Measurements from ENCODE around the gene CX3CL1. TPM values are rescaled to one million over a fixed set of nuclear protein-coding genes. Genes with fewer than 3 reads are reported as not detected.
A peak's percentile ranks its signal among the peaks of the same experiment; 100 is the strongest.

CX3CL1 gene
- total and polyA plus RNA-seq, 2 of the 13 experiments (the other 11 are each of a cell fraction or from before 2014, with no cell fraction given) = 57.3 to 60.8 TPM

DNA sequence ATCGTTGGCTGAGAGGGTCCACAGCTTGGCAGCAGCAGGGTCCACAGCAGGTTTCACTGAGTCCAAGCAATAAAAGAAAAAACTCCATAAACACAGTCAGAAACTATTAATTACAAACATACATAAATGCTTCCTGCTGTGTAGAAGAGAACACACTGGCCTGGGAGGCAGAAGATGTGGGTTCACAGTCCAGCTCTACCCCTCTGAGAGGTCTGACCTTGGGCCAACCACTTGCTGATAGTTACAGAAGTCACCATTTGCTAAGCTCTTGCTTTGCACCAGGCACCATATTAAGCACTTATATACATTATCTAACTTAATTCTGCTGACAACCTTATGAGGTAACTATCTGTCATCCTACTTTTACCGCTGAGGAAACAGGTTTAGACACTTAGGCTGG is 60.2 kb downstream of the CX3CL1 start (continued):
- TF ChIP-seq, protein P1, sequence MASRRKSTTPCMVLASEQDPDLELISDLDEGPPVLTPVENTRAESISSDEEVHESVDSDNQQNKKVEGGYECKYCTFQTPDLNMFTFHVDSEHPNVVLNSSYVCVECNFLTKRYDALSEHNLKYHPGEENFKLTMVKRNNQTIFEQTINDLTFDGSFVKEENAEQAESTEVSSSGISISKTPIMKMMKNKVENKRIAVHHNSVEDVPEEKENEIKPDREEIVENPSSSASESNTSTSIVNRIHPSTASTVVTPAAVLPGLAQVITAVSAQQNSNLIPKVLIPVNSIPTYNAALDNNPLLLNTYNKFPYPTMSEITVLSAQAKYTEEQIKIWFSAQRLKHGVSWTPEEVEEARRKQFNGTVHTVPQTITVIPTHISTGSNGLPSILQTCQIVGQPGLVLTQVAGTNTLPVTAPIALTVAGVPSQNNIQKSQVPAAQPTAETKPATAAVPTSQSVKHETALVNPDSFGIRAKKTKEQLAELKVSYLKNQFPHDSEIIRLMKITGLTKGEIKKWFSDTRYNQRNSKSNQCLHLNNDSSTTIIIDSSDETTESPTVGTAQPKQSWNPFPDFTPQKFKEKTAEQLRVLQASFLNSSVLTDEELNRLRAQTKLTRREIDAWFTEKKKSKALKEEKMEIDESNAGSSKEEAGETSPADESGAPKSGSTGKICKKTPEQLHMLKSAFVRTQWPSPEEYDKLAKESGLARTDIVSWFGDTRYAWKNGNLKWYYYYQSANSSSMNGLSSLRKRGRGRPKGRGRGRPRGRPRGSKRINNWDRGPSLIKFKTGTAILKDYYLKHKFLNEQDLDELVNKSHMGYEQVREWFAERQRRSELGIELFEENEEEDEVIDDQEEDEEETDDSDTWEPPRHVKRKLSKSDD (CRISPR knock-in tag; IDR thresholded peaks at IDR 0.05; ENCODE audit: low read depth) = no peak
- no peak for TF ChIP-seq MAFK (conservative IDR thresholded peaks at IDR 0.05 in 1 of 2, IDR thresholded peaks at IDR 0.05 in 1 of 2; ENCODE audit: low read length in 2 of 2)
- no peak for TF ChIP-seq MEIS2 (CRISPR knock-in tag; IDR thresholded peaks at IDR 0.05)
- TF ChIP-seq ESRRA (CRISPR knock-in tag; IDR thresholded peaks at IDR 0.05; ENCODE audit: low read depth) = peak; percentile 72; the same call in 1 of the 2 replicates
- no peak for TF ChIP-seq RCOR2 (CRISPR knock-in tag; IDR thresholded peaks at IDR 0.05)
- no peak for TF ChIP-seq ZNF230 (CRISPR knock-in tag; IDR thresholded peaks at IDR 0.05)
- TF ChIP-seq, protein P2, sequence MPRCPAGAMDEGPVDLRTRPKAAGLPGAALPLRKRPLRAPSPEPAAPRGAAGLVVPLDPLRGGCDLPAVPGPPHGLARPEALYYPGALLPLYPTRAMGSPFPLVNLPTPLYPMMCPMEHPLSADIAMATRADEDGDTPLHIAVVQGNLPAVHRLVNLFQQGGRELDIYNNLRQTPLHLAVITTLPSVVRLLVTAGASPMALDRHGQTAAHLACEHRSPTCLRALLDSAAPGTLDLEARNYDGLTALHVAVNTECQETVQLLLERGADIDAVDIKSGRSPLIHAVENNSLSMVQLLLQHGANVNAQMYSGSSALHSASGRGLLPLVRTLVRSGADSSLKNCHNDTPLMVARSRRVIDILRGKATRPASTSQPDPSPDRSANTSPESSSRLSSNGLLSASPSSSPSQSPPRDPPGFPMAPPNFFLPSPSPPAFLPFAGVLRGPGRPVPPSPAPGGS (CRISPR knock-in tag; IDR thresholded peaks at IDR 0.05) = no peak
- TF ChIP-seq, protein P3, sequence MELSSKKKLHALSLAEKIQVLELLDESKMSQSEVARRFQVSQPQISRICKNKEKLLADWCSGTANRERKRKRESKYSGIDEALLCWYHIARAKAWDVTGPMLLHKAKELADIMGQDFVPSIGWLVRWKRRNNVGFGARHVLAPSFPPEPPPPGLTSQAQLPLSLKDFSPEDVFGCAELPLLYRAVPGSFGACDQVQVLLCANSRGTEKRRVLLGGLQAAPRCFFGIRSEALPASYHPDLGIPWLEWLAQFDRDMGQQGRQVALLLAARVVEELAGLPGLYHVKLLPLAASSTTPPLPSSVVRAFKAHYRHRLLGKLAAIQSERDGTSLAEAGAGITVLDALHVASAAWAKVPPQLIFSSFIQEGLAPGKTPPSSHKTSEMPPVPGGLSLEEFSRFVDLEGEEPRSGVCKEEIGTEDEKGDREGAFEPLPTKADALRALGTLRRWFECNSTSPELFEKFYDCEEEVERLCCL (CRISPR knock-in tag; IDR thresholded peaks at IDR 0.05; ENCODE audit: borderline replicate concordance) = no peak
- TF ChIP-seq KLF13 (CRISPR knock-in tag; IDR thresholded peaks at IDR 0.05) = no peak
- TF ChIP-seq ELF4 (CRISPR knock-in tag; IDR thresholded peaks at IDR 0.05; ENCODE audit: borderline replicate concordance) = no peak
- TF ChIP-seq HNF4G (IDR thresholded peaks at IDR 0.05; ENCODE audit: borderline replicate concordance, low read depth, low read length) = peak; percentile 65
- TF ChIP-seq HNF4G (CRISPR knock-in tag; IDR thresholded peaks at IDR 0.05; ENCODE audit: borderline replicate concordance, low read depth) = no peak
- TF ChIP-seq DNMT3B (CRISPR knock-in tag; conservative IDR thresholded peaks at IDR 0.05) = no peak
- no peak for TF ChIP-seq FLYWCH1 (CRISPR knock-in tag; IDR thresholded peaks at IDR 0.05)
- no peak for TF ChIP-seq GLI4 (CRISPR knock-in tag; IDR thresholded peaks at IDR 0.05; ENCODE audit: borderline replicate concordance)
- TF ChIP-seq, protein P4, sequence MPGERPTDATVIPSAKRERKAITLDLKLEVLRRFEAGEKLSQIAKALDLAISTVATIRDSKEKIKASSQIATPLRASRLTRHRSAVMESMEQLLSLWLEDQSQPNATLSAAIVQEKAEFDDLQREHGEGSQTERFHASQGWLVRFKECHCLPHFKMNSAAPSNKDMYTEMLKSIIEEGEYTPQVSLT (CRISPR knock-in tag; IDR thresholded peaks at IDR 0.05; ENCODE audit: borderline replicate concordance, low read depth) = no peak
- no peak for TF ChIP-seq ZNF329 (CRISPR knock-in tag; IDR thresholded peaks at IDR 0.05; ENCODE audit: low read depth)
- no peak for TF ChIP-seq HES4 (CRISPR knock-in tag; IDR thresholded peaks at IDR 0.05; ENCODE audit: borderline replicate concordance)
- TF ChIP-seq FIP1L1 (IDR thresholded peaks at IDR 0.05; ENCODE audit: borderline replicate concordance, insufficient read depth, low read depth, low read length) = no peak
- TF ChIP-seq, protein P5, sequence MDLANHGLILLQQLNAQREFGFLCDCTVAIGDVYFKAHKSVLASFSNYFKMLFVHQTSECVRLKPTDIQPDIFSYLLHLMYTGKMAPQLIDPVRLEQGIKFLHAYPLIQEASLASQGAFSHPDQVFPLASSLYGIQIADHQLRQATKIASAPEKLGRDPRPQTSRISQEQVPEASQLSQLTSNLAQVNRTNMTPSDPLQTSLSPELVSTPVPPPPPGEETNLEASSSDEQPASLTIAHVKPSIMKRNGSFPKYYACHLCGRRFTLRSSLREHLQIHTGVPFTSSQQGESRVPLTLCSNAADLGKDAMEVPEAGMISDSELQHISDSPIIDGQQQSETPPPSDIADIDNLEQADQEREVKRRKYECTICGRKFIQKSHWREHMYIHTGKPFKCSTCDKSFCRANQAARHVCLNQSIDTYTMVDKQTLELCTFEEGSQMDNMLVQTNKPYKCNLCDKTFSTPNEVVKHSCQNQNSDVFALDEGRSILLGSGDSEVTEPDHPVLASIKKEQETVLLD (CRISPR knock-in tag; IDR thresholded peaks at IDR 0.05; ENCODE audit: low read depth) = no peak
- TF ChIP-seq TOPORS (CRISPR knock-in tag; IDR thresholded peaks at IDR 0.05) = no peak
- no peak for TF ChIP-seq FOXJ3 (CRISPR knock-in tag; IDR thresholded peaks at IDR 0.05; ENCODE audit: borderline replicate concordance)
- no peak for TF ChIP-seq NPAS2 (CRISPR knock-in tag; IDR thresholded peaks at IDR 0.05; ENCODE audit: borderline replicate concordance)

Measured in HepG2 (cell line).